IPS-11a (cell line): Measurements from ENCODE around the gene INSR.
A peak's percentile ranks its signal among the peaks of the same experiment; 100 is the strongest.
"Not testable (repeated sequence)": the region's sequence is repeated elsewhere in the genome, so short reads cannot be mapped to it uniquely, and the experiment has no call there.

Source experiments
- H3K4me3 ChIP-seq: one replicate; pipeline ENCODE4 v1.5.1; 2013; ENCODE audit warnings: low read depth, low read length, control low read depth

INSR gene

GRCh38 chr19:7104747-7105447 is 189.3 kb downstream of the INSR start:
- H3K4me3 ChIP-seq, result no peak overlapping the region

- H3K4me3 ChIP-seq, result no peak overlapping the region
Measured at GRCh38 chr19:7101498-7102253, 192.5 kb downstream of the INSR start.

DNA sequence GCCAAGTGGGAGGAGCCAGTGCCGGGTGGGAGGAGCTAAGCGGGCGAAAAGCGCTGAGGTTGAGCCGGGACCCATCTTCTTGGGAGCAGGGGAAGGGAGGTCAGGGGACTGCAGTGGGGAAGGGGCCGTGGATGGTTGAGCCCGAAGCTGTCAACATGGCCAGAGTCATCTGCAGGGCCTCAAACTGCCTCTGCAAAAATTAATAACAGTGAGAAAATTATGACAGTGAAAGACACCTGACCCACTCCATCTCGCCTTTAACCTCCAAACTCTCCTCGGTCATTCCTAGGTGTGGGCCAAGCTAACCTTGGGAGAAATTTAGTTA is 194.7 kb downstream of the INSR start:
- peak overlapping the region; percentile 55 for H3K4me3 ChIP-seq

GRCh38 chr19:7098701-7099596 is 195.3 kb downstream of the INSR start:
- peak overlapping the region; percentile 55 for H3K4me3 ChIP-seq

- peak overlapping the region; percentile 55 for H3K4me3 ChIP-seq
Measured at GRCh38 chr19:7098096-7098495, 196.1 kb downstream of the INSR start.

DNA sequence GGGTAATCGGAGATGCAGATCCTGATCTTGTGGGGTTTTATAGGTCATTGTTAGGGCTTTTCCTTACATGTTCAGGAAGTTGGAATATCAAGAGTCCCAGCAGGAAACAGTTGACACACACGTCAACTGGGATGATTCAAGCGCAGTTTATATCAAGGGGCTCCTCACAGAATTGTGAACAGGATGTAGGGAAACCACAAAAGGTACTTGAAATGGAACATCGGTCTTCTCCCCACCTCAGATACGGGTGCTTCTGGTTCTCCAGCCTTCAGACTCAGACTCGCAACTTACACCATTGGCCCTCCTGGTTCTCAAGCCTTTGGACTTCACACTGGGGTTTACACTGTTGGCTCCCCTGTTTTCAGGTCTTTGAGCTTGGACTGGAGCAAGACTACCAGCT is 205.2 kb downstream of the INSR start:
- H3K4me3 ChIP-seq, result no peak overlapping the region

DNA sequence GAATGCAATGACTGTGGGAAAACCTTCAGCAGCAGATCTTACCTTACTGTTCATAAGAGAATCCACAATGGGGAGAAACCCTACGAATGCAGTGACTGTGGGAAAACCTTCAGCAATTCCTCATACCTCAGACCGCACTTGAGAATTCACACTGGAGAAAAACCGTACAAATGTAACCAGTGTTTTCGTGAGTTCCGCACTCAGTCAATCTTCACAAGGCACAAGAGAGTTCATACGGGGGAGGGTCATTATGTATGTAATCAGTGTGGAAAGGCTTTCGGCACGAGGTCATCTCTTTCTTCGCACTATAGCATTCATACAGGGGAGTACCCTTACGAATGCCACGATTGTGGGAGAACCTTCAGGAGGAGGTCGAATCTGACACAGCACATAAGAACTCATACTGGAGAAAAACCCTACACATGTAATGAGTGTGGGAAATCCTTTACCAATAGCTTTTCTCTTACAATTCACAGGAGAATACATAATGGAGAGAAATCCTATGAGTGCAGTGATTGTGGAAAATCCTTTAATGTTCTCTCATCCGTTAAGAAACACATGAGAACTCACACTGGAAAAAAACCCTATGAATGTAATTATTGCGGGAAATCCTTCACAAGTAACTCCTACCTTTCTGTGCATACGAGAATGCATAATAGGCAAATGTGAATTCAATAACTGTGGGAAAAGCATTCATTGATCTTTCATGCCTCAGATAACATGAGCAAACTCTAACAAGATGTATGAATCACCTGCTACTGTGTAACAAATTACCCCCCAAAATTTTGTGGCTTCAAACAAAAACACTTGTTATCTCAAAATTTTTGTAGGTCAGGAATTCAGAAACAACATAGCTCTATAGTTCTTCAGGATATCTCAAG is 210.9 kb downstream of the INSR start:
- no peak overlapping the region for H3K4me3 ChIP-seq

DNA sequence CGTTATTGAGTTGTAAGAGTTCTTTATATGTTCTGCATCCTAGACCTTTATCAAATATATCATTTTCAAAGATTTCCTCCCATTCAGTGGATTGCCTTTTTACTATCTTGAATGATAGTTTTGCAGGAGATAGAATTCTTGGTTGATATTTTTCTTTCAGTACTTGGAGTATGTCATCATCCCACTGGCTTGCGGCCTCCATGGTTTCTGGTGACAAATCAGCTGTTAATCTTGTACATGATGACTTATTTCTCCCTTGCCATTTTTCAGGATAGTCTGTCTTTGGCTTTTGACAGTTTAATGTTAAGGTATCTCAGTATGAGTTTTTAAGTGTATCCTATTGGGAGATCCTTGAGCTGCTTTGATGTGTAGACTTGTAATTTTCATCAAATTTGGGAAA is 216.2 kb downstream of the INSR start:
- H3K4me3 ChIP-seq, result no peak overlapping the region

GRCh38 chr19:7076151-7076550 is 218.1 kb downstream of the INSR start:
- no peak overlapping the region for H3K4me3 ChIP-seq

GRCh38 chr19:7074705-7075282 is 219.4 kb downstream of the INSR start:
- H3K4me3 ChIP-seq, result no peak overlapping the region

DNA sequence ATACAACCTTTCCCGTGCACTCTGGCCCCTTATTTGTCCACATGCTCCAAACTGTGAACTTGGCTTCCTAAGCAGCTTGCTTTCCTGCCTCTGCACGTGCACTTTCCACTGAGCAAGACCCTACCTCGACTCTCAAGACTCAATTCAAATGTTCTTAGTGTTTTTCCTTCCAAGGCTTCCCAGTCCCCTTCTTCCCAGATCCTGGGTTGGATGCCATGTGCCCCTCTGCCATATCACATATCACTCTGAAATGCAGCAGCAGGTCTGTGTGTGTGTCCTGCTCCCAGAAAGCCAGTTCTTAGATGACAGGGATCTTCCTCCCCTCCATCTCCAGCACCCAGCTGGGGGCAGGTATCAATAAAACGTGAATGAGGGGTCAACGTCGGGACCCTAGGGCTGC is 221.7 kb downstream of the INSR start:
- no peak overlapping the region for H3K4me3 ChIP-seq

GRCh38 chr19:7069904-7070226 is 224.3 kb downstream of the INSR start:
- peak overlapping the region; percentile 93 for H3K4me3 ChIP-seq

DNA sequence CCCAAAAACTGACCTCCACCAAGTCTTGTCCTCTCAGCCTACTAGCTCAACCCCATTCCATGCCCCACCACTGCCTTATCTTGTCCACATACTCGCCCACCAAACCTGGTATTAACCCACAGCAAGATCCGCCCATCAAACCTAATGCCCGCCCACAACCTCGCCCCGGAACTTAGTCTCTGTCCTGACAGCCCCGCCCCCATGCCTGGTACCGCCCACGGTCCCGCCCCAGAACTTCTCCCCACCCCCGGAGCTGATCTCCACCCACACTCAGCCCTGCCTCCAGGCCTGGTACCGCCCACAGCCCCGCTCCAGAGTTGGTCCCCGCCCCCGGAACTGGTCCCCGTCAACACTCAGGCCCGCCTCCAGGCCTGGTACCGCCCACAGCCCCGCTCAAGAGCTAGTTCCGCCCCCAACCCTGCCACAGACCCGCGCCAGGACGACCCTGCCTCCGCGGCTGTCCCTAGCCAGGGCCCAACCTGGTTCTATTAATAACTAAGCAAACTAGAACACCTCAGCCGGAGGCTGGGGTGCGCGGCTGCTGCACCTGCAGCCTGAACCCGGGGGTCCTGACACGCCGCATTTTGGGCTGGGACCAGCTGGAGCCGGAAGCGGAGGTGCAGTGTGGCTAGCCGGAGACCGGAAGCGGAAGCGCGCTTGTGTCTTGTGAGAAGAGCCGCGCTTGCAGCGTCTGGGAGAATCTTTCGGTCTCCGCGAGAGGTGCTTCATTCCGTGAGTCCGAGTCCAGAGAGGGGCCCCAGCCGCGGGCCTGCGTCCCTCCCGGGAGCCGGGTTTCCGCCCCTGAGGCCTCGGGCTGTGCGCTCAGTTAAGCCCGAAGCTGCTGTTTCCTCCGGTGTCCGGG is 224.9 kb downstream of the INSR start, which contains the start of gene ZNF557:
ZNF557 (plus strand) TSS at position 662 of the 862 bp plus-strand sequence. CDS start 5,372 bp downstream, outside the sequence.
- peak within 1 kb of the TSS; percentile 93 for H3K4me3 ChIP-seq

- peak overlapping the region; percentile 13 for H3K4me3 ChIP-seq
Measured at GRCh38 chr19:7068599-7068998, 225.6 kb downstream of the INSR start.

GRCh38 chr19:7067716-7068115 is 226.5 kb downstream of the INSR start:
- H3K4me3 ChIP-seq, result no peak overlapping the region

DNA sequence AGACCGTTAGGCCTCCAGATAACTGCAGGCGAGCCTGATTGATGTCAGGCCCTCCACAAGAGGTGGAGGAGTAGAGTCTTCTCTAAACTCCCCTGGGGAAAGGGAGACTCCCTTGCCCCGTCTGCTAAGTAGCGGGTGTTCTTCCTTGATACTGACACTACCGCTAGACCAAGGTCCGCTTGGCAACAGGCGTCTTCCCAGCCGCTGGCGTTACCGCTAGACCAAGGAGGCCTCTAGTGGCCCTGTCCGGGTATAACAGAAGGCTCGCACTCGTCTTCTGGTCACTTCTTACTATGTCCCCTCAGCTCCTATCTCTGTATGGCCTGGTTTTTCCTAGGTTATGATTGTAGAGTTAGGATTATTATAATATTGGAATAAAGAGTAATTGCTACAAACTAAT is 227.1 kb downstream of the INSR start:
- H3K4me3 ChIP-seq, result not testable (repeated sequence)

- no peak overlapping the region for H3K4me3 ChIP-seq
Measured at GRCh38 chr19:7063764-7064418, 230.3 kb downstream of the INSR start.

GRCh38 chr19:7063339-7063738 is 230.9 kb downstream of the INSR start:
- H3K4me3 ChIP-seq, result no peak overlapping the region
